Measurements from ENCODE around the gene LHFPL6. TPM values are rescaled to one million over a fixed set of nuclear protein-coding genes. Genes with fewer than 3 reads are reported as not detected.

LHFPL6 gene
- total RNA-seq, 1 donor from 2014 or later, result 146 TPM

GRCh38 chr13:39407786-39408185 lies 195.2 kb downstream of the LHFPL6 start:
- DNase-seq (ENCODE audit: low spot score), result no peak
- no peak for ATAC-seq
- intact Hi-C loops (cut with DNase I), result no loop called here

- intact Hi-C loops (cut with DNase I), result no loop called here
- no peak for ATAC-seq
- DNase-seq (ENCODE audit: low spot score), result no peak
These were observed 195.9 kb downstream of the LHFPL6 start for GRCh38 chr13:39407138-39407537.

- intact Hi-C loops (cut with DNase I), result no loop called here
- ATAC-seq (no peak), DNase-seq (ENCODE audit: low spot score) (no peak)
These were observed 196.3 kb downstream of the LHFPL6 start for GRCh38 chr13:39406688-39407087.

- no peak for DNase-seq (ENCODE audit: low spot score)
- no peak for ATAC-seq
- intact Hi-C loops (cut with DNase I), result no loop called here
These were observed 197.3 kb downstream of the LHFPL6 start for GRCh38 chr13:39405596-39406205.

DNA sequence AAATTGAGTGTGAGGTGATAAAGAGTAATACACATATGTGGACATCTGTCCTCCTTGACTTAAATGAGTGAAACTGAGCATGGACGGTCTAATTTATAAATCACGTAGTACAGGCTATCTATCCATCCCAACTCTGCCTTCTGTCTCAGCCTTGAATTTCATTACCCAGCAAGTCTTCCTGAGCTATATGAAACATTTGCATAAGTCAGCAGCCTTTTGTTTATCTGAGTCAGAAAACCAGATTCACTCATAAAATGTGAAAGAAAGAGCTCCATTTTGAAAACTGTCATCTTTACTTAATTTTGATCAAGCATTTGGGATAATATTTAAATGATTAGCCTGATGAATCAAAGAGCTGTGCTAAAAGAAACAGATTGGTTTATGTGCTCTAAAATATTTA lies 197.9 kb downstream of the LHFPL6 start:
- DNase-seq (ENCODE audit: low spot score) (no peak), ATAC-seq (no peak)
- intact Hi-C loops (cut with DNase I), result no loop called here

DNA sequence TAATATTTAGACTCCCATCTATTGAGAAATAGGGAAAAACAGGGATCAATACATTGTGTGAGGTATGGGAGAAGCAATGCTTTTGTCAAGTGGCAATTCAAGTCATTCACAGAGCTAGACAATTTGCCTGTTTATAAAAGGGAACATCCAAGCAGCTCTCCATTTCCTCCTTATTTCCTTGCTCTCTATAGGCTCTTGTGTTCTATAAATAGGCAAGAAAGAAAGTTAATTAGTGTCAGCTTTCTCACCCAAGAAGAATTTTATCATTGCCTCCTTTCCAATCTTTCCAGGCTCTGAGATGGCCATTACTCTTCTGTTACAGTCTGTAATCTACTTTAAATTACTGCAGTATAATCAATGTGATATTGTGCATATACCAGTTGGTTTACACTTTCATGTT lies 199.9 kb downstream of the LHFPL6 start:
- intact Hi-C loops (cut with DNase I), result no loop called here
- DNase-seq (ENCODE audit: low spot score) (no peak), ATAC-seq (no peak)

DNA sequence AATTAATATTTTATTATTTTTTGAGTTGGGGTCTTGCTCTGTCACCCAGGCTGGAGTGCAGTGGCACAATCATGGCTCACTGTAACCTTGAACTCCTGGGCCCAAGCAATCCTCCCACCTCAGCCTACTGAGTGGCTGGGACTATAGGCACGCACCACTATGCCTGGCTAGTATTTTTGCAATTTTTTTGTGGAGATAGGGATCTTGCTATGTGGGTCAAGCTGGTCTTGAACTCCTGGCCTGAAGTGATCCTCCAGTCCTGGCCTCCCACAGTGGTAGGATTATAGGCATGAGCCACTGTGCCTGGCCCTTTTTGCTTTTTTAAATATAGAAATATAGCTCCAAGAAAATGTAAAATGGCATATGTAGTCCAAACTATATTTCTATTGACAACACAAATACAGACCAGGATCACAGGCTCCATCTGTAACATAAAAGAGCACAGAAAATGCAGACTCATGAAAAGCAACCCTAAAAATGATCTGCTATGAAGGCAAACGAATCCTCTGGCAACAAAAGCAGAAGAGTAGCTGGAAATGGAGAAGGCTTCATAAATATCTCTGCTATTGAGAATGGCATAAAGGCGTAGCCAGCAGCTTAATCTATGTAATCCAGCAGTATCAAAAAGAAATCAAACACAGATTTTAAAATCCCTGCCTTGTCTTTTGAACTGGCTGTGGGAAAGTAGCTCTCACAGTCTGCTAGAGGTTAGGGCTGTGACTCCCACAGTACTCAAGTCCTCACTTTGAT lies 200.6 kb downstream of the LHFPL6 start:
- DNase-seq (ENCODE audit: low spot score) (no peak), ATAC-seq (no peak)
- intact Hi-C loops (cut with DNase I), result no loop called here

DNA sequence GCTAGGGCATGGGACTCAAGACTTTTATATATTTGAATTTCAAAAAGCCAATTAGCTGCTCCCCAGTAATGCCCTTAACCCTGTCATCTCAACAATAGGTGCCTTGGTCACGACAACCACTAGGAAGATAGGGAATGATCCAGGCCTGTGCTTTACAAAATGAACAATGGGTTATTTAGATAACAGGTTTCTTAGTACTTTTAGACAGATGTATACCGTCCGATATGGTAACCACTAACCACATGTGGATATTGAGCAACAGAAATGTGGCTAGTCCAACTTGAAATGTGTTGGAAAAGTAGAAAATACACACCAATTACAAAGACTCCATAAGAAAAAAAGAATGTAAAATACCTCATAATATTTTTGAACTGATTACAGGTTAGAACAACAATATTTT lies 201.2 kb downstream of the LHFPL6 start:
- intact Hi-C loops (cut with DNase I), result no loop called here
- ATAC-seq (no peak), DNase-seq (ENCODE audit: low spot score) (no peak)

DNA sequence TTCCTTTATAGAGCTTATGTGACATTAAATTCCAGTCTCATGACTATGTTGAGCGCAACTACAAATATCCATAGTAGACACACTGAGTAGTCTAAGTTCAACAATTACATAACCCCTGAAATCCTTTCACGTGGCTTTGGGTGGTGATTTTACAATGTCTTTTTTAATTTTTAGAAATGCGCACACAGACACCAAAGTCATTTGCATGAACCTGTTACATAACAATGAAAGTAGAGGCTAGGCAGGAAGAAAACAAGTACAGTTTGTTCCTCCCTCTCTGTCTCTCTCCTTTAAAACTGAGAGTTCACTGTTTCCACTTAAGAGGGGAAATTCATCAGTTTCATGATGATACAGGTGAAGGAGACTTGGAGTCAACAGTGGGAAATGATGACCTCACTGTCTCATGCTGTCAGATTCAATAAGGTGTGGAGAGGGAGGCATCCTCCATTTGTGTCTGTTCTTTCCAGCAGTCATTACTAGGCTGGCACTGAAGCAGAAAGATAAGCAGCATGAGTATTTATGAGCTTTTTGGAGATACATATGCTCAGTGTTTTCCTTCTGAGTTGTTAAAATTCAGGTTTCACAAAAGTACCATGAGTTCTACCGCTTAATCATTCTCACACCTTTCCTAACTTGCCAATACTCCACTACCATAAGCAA lies 201.8 kb downstream of the LHFPL6 start:
- DNase-seq (ENCODE audit: low spot score) (no peak), ATAC-seq (no peak)
- intact Hi-C loops (cut with DNase I), result no loop called here

DNA sequence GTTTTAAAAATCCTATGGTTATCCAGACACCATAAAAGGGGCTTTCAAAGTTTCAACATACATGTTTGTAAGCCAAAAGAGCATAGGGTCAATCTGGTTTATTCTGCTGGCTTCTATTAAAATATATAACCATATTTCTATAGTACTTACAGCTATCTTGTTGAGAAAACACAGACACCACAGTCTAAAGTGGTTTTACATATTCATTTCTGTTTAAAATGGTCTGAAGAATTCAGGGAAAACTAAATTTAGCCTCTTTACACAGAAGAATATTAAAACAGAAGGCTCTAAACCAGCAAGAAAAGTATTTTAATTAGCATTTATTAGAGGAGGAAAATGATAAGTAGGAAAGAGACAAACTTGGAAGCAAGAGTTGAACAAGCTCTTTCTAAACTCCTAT lies 203.9 kb downstream of the LHFPL6 start:
- no peak for DNase-seq (ENCODE audit: low spot score)
- no peak for ATAC-seq
- intact Hi-C loops (cut with DNase I), result no loop called here

- no peak for DNase-seq (ENCODE audit: low spot score)
- intact Hi-C loops (cut with DNase I), result no loop called here
- peak; percentile 80 for ATAC-seq
These were observed 205.1 kb downstream of the LHFPL6 start for GRCh38 chr13:39397896-39398265.

DNA sequence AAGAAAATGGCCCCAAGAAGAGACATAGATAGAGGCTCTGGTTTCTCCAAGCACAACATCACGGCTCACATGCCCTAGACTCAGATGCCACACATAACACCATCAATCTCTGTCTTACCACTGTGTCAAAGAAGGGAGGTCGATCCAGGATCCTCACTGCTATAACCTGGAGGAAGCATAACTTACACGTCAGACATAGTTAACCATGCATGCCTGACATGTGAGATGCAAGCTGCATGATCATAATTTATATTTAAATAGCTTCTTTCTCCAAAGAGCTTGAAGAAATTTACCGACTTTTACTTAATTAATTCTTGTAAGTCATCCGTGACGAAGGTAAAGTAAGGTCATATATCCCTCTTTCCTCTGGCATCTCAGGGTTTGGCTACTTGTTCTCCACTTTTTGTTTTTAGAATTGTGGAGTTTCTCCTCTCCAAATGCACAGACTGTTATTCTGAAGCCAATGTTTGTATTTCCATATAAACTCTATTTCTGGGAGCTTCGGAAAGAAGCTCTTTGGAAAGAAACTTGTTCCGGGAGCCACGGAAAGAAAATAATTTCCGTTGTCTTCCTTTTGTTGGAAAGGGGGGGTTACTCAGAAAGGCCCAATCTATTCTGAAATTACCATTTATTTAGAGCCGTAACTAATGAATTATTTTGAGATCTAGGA lies 205.6 kb downstream of the LHFPL6 start:
- DNase-seq (ENCODE audit: low spot score), result no peak
- intact Hi-C loops (cut with DNase I), result no loop called here
- no peak for ATAC-seq

DNA sequence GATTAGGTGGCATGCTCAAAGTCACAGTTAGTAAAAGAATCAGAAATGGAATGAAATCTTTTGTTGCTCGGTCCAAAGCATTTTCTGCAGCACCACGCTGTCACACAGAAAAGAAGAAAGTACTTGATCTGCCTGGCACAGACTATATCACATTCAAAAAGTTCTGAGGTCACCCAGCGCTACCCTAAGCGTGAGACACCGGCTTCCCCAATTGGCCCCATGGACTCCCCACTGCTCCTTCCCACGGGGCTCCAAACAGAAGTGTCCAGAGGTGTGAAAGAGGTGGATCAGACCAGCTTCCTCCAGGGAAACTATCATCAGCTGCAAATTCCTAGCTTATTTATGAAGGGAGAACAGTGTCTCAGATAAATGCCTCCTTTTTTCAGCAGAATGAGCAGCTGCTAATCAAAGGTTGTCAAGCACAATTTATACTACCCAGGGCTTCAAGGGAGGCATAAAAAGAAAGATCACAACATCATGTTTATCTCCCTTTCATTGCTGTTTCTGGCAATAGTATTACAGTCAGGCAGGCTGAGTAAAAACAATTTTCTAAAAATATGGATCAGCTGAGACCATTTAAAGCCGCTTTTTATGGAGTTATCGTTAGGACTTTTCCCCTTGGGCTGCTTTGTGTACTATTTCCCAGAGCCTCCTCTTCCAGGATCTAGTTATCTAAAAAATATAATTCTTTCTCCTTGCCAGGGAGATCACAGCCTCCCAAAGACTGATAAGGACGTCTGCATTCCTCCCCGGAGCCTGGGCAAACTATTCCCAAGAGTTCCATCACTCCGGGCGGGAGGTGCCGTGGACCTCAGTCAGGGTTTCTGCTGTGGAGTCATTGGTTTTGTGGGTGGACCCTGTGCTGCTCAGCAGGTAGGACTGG lies 208.0 kb downstream of the LHFPL6 start:
- intact Hi-C loops (cut with DNase I), result no loop called here
- ATAC-seq (peak; percentile 56), DNase-seq (ENCODE audit: low spot score) (no peak)

DNA sequence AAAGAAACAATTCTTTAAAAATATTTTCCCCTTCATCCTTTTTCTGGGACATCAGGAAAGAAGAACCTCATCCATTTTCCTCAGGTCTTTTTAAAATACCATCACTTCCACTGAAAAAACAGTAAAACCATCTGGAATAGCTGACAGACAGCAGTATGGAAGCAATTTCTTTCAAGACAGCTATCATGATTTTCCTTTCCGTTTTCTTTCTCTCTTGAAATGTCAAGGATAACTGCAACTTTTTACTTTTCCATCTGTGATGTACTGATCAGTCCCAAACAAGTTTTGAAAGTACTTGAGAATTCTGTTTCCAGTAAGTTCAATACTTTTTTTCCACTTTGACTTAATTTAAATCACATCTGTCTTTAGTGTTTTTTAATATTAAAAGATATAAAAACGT lies 211.2 kb downstream of the LHFPL6 start:
- DNase-seq (ENCODE audit: low spot score), result no peak
- intact Hi-C loops (cut with DNase I), result no loop called here
- no peak for ATAC-seq

DNA sequence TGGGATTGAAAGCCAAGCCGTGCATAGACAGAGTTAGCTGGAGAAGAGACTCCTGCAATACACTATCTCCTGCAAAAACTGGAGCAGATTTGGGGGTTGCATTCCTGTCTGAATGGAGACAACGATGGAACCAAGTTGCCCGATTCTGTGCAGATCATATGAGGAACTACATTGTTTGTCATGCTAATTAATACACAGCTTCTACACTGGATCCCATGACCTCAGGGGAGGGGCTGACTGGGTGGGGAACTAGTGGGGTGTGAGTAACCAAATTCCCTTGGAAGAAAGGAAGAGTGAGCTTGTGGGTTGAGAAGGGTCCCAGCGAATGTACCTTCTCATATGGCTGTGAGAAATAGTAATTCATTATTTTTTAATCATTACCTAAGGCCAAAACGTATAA lies 214.0 kb downstream of the LHFPL6 start:
- DNase-seq (ENCODE audit: low spot score) (no peak), ATAC-seq (no peak)
- intact Hi-C loops (cut with DNase I), result no loop called here

- intact Hi-C loops (cut with DNase I), result no loop called here
- ATAC-seq (peak; percentile 93), DNase-seq (ENCODE audit: low spot score) (no peak)
These were observed 217.3 kb downstream of the LHFPL6 start for GRCh38 chr13:39385621-39386231.

DNA sequence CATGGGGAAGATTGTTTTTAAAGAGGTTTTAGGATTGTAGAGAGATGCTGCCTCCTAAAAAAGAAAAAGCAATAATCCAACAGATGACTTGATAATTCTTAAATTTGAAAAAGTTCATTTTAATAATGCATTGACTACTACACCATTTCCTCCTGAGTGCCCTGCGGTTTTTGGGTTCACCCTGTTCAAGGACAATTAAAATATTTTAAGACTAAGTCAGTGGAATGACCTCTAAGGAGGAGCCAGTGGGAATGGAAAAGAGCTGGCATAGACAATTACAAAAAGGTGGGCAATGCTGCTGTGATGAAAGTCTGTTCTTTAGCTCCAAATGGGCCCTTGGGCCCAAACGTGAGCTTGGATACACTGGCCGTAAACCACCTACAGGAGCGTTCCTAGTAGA lies 217.8 kb downstream of the LHFPL6 start:
- intact Hi-C loops (cut with DNase I), result no loop called here
- ATAC-seq (peak; percentile 31), DNase-seq (ENCODE audit: low spot score) (no peak)

- DNase-seq (ENCODE audit: low spot score) (no peak), ATAC-seq (no peak)
- intact Hi-C loops (cut with DNase I), result no loop called here
These were observed 221.5 kb downstream of the LHFPL6 start for GRCh38 chr13:39381456-39381855.

All from sciatic nerve (tissue), 2 donors.